ENCODE results near the gene DGKB.

The DGKB gene

DNA sequence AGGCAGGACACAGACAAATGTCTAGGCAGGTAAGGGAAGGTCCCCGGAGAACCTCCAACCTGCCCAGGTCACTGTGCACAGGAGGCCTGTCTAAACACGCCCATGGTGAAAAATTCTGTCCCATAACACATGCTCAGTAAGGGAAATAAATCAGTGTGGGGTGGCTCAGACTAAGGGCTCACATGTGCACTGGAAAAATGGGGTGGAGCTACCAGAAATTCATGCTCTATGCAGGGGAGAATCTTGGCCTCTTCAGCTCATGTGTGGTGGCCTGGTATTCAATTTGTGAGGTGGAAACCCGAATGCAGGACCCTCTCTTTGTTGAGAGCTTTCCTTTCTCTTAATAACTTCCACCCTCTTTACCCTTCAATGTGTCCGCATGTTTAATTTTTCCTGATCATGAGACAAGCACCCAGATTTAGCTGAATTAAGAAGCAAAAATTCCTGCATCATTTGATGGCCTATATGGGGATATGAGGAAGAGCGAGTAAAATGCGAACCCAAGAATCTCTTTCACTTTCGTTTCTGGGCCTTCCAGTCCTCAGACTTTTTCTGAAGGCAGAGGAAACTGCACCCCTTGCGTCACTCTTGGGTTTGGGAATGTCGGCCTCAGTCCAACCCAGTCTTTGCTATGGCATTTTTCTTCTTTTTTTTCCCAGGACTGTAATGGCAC lies 163.2 kb downstream of the DGKB start:
- Histone ChIP-seq H3K9ac (ENCODE audit: low read length) (no peak overlapping the region), H3K4me3 (ENCODE audit: low read length) (no peak overlapping the region), H3K27me3 (ENCODE audit: control insufficient read depth, insufficient read depth, low read length) (no peaks in the 10 kb centered on the region), H3K36me3 (ENCODE audit: control insufficient read depth, insufficient read depth, low read length) (no peaks in the 10 kb centered on the region), H3K27ac (ENCODE audit: low read depth, low read length) (no peak overlapping the region), H3K4me1 (ENCODE audit: control insufficient read depth, insufficient read depth, low read length) (no peaks in the 10 kb centered on the region)

DNA sequence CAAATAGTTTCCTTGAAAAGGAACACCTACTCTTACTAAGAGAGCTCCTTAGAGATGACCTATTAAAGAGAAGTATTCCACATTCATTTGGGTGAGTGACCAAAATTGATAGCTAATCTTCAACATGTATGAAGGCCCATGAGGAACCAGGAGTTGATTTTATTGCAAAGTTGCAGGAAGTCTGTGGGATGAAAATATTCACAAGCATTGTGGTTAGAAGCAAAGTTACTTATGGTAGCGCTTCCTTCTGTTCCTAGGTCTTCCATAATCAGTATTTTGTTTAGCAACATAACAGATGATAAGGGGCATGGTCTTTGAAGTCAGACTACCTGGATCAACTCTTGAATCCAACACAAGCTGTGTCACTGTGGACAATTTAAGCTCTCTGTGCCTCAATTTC lies 164.5 kb downstream of the DGKB start:
- Histone ChIP-seq H3K4me1 (ENCODE audit: control insufficient read depth, insufficient read depth, low read length) (no peaks in the 10 kb centered on the region), H3K36me3 (ENCODE audit: control insufficient read depth, insufficient read depth, low read length) (no peaks in the 10 kb centered on the region), H3K4me3 (ENCODE audit: low read length) (no peak overlapping the region), H3K27me3 (ENCODE audit: control insufficient read depth, insufficient read depth, low read length) (no peaks in the 10 kb centered on the region), H3K9ac (ENCODE audit: low read length) (no peak overlapping the region), H3K27ac (ENCODE audit: low read depth, low read length) (no peak overlapping the region)

DNA sequence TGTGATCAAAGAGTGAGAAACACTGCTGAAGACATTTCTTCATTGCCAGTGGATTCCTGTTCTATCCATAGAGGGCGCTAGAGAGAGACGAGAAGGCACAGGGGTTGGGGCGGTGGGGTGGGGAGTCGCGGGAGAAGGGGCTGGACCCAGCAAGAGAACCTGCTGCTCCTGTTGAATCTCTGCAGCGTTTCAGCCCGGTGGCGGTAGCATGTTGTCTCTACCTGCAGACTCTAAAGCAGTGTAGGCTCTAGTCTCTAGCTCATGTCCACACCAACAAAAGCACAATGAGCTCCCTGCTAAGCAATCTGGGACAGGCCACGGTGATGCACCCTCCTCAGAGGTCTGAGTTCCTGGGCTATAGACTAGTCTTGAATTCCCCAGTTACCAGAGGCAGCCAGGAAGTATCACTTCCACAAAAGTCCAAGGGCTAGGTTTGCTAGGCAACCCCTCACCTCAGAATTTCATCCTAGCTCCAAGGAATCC lies 167.7 kb downstream of the DGKB start:
- no peaks in the 10 kb centered on the region for H3K4me1 ChIP-seq (ENCODE audit: control insufficient read depth, insufficient read depth, low read length)
- H3K27me3 ChIP-seq (ENCODE audit: control insufficient read depth, insufficient read depth, low read length) = no peaks in the 10 kb centered on the region
- no peak overlapping the region for H3K4me3 ChIP-seq (ENCODE audit: low read length)
- no peak overlapping the region for H3K9ac ChIP-seq (ENCODE audit: low read length)
- H3K27ac ChIP-seq (ENCODE audit: low read depth, low read length) = no peak overlapping the region
- no peaks in the 10 kb centered on the region for H3K36me3 ChIP-seq (ENCODE audit: control insufficient read depth, insufficient read depth, low read length)

DNA sequence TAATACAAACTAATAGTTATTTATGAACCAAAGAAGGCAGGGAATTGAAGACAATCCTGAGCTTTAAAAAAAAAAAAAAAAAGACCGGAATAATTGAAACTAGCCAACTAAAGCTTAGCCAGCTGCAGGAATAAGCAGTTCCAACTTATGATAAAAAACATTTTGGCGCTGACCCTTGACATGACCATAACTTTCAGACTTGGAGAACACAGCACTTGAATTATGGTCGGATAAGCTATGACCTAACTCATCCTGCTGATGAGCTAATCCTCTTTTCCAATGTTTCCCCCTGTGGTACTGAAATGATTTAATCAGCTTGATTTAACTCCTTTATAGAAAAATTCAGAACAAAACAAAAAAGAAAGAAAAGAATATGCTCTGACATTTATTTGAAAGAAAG lies 181.8 kb downstream of the DGKB start:
- Histone ChIP-seq H3K36me3 (ENCODE audit: control insufficient read depth, insufficient read depth, low read length) (no peaks in the 10 kb centered on the region), H3K4me3 (ENCODE audit: low read length) (no peak overlapping the region), H3K9ac (ENCODE audit: low read length) (no peak overlapping the region), H3K27ac (ENCODE audit: low read depth, low read length) (no peak overlapping the region), H3K27me3 (ENCODE audit: control insufficient read depth, insufficient read depth, low read length) (no peaks in the 10 kb centered on the region), H3K4me1 (ENCODE audit: control insufficient read depth, insufficient read depth, low read length) (peaks cover 6% of the 10 kb centered on the region)

DNA sequence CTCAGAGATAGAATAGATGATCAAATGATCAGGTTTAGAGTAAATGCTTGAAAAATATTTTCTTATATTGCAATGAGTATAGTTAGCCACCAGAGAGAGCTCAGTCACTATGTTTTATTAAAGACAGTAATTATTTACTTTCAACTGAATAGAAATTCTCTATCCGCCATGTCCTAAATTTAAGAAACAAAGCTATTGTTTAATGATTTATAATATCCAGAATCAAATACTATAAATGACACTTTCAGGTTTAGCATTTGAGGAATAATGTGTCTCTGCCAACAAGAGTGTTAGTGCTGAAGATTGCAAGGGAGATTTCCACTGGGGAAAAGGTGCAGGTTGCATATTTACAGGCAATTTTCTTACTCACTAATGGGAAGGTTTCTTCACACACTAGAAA lies 184.7 kb downstream of the DGKB start:
- no peaks in the 10 kb centered on the region for H3K27me3 ChIP-seq (ENCODE audit: control insufficient read depth, insufficient read depth, low read length)
- no peak overlapping the region for H3K9ac ChIP-seq (ENCODE audit: low read length)
- H3K36me3 ChIP-seq (ENCODE audit: control insufficient read depth, insufficient read depth, low read length) = no peaks in the 10 kb centered on the region
- H3K4me1 ChIP-seq (ENCODE audit: control insufficient read depth, insufficient read depth, low read length) = peaks cover 6% of the 10 kb centered on the region
- no peak overlapping the region for H3K4me3 ChIP-seq (ENCODE audit: low read length)
- no peak overlapping the region for H3K27ac ChIP-seq (ENCODE audit: low read depth, low read length)

DNA sequence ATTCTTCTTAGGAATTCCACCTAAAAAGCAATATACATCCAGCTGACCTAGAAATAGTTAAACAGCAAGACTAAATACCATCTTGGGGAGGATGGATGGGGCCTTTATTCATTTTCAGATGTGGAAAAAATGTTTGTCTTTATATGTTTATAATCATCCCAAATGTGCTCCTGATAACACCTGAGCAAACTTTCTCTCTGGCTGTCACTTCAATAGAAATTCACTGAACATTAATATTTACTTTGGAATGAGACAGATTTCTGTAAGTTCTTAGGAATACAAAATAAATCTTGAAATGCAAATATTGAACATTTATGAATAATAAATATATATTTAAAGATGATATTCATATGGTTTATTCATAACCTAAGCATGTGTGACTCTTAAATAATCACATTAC lies 185.4 kb downstream of the DGKB start:
- Histone ChIP-seq H3K4me1 (ENCODE audit: control insufficient read depth, insufficient read depth, low read length) (peaks cover 6% of the 10 kb centered on the region), H3K9ac (ENCODE audit: low read length) (no peak overlapping the region), H3K27ac (ENCODE audit: low read depth, low read length) (no peak overlapping the region), H3K36me3 (ENCODE audit: control insufficient read depth, insufficient read depth, low read length) (no peaks in the 10 kb centered on the region), H3K27me3 (ENCODE audit: control insufficient read depth, insufficient read depth, low read length) (no peaks in the 10 kb centered on the region), H3K4me3 (ENCODE audit: low read length) (no peak overlapping the region)

DNA sequence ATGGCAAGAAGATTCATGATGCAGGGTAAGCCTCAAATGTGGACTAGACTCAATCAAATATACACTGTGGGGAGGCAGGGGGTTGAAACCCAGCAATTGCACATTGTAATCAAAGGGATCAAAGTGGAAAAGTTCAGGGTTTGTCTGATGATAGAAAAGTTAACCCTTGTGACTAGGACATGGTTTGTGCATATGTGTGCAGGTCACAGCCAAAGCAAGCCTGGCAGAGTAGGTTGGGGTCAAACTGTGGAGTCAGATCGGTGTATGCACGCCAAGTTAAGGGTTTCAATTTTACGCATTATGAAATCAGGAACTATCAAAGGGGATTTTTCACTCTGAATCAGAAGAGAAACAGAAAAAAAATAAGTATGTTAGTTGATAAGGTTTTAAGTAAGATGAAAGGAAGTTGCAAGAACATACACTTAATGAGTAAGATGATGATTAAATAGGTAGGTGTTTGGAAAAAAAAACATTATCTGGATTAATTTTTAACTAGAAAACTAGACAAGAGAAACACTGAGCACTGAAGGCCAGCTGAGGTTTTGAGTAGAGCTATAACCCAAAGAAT lies 188.3 kb downstream of the DGKB start:
- no peaks in the 10 kb centered on the region for H3K36me3 ChIP-seq (ENCODE audit: control insufficient read depth, insufficient read depth, low read length)
- no peak overlapping the region for H3K9ac ChIP-seq (ENCODE audit: low read length)
- H3K4me3 ChIP-seq (ENCODE audit: low read length) = no peak overlapping the region
- H3K27me3 ChIP-seq (ENCODE audit: control insufficient read depth, insufficient read depth, low read length) = no peaks in the 10 kb centered on the region
- no peak overlapping the region for H3K27ac ChIP-seq (ENCODE audit: low read depth, low read length)
- peaks cover 2% of the 10 kb centered on the region for H3K4me1 ChIP-seq (ENCODE audit: control insufficient read depth, insufficient read depth, low read length)

DNA sequence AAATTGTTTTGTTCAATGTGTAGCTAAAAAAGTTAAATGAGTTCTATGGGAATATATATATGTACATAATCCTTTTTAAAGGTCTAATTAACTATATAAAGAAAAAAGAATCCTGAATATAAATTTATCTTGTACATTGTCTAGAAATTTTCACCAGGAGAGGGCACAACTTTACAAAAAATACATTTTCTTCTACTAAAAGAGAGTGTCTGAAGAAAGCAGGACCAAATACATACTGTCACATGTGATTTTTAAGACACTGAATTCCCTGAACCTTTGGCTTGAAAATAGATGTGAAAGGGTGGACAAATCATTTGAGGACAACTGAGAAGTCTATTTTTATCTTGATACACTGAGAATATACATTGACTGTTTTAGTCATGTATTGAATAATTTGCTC lies 204.3 kb downstream of the DGKB start:
- H3K4me3 ChIP-seq (ENCODE audit: low read length) = no peak overlapping the region

DNA sequence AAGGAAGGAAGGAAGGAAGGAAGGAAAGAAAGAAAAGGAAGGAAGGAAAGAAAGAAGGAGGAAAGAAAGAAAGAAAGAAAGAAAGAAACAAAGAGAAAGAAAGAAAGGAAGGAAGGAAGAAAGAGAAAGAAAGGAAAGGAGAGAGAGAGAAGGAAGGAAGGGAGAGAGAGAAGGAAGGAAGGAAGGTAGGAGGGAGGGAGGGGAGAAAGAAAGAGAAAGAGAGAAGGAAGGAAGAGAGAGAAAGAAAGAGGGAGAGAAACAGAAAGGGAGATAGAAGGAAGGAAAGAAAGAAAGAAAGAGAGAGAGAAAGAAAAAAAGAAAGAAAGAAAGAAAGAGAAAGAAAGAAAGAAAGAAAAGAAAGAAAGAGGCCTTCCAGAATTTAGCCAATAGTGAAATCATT lies 204.9 kb downstream of the DGKB start:
- no peaks in the 10 kb centered on the region for H3K27me3 ChIP-seq (ENCODE audit: control insufficient read depth, insufficient read depth, low read length)
- H3K36me3 ChIP-seq (ENCODE audit: control insufficient read depth, insufficient read depth, low read length) = no peaks in the 10 kb centered on the region
- no peak overlapping the region for H3K27ac ChIP-seq (ENCODE audit: low read depth, low read length)
- no peak overlapping the region for H3K9ac ChIP-seq (ENCODE audit: low read length)
- H3K4me1 ChIP-seq (ENCODE audit: control insufficient read depth, insufficient read depth, low read length) = no peaks in the 10 kb centered on the region
- H3K4me3 ChIP-seq (ENCODE audit: low read length) = no peak overlapping the region

More for the DNA sequence above, 204.3 kb downstream of the DGKB start:
- Histone ChIP-seq H3K27me3 (ENCODE audit: control insufficient read depth, insufficient read depth, low read length) (no peaks in the 10 kb centered on the region), H3K4me1 (ENCODE audit: control insufficient read depth, insufficient read depth, low read length) (no peaks in the 10 kb centered on the region), H3K27ac (ENCODE audit: low read depth, low read length) (no peak overlapping the region), H3K9ac (ENCODE audit: low read length) (no peak overlapping the region), H3K36me3 (ENCODE audit: control insufficient read depth, insufficient read depth, low read length) (no peaks in the 10 kb centered on the region)

DNA sequence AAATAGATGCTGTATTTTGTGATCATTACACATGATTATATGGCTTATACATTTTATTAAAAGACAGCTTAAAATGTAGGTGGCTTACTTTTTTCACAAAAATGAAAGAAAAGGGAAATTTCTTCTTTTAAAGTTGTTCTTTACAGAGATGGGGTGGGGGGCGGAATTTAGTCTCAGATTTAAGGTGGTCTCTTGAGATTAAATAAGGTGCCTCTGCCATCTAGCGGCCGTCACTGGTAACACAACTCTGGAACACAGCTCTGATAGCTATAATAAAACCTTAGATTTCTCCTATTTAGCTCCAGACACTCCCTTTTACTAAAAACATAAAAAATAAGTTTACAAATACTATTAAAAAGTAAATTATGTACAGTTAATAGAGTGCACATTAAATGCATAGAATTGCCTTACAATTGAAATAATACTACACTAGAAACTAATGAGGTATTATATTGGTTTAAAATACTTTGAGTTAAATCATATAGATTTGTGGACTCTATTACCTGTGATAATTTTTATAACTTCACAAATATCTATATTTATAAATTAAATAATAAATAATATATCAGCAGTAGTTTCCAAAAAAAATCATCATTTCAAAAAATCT lies 210.9 kb downstream of the DGKB start:
- Histone ChIP-seq H3K4me1 (ENCODE audit: control insufficient read depth, insufficient read depth, low read length) (no peaks in the 10 kb centered on the region), H3K36me3 (ENCODE audit: control insufficient read depth, insufficient read depth, low read length) (no peaks in the 10 kb centered on the region), H3K4me3 (ENCODE audit: low read length) (no peak overlapping the region), H3K27ac (ENCODE audit: low read depth, low read length) (no peak overlapping the region), H3K27me3 (ENCODE audit: control insufficient read depth, insufficient read depth, low read length) (no peaks in the 10 kb centered on the region), H3K9ac (ENCODE audit: low read length) (no peak overlapping the region)

DNA sequence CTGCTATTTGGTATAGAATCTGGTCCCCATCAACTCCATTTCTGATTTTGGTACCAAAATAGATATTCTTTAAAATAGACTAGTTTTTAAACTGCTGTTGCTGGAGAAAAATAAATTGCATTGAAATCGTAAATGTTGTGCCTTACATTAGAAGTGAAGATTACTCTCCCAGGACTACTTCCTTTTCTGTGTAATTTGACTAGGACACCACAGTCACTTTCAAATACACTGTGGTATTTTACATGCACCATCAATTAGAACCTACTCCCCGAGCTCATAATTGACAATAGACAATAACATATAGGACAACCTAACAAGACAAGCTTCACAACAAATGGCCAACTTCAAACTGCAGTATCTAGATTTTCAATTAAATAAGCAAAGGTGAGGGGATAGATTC lies 211.5 kb downstream of the DGKB start:
- H3K36me3 ChIP-seq (ENCODE audit: control insufficient read depth, insufficient read depth, low read length) = no peaks in the 10 kb centered on the region
- no peak overlapping the region for H3K4me3 ChIP-seq (ENCODE audit: low read length)
- no peaks in the 10 kb centered on the region for H3K27me3 ChIP-seq (ENCODE audit: control insufficient read depth, insufficient read depth, low read length)
- no peak overlapping the region for H3K27ac ChIP-seq (ENCODE audit: low read depth, low read length)
- no peaks in the 10 kb centered on the region for H3K4me1 ChIP-seq (ENCODE audit: control insufficient read depth, insufficient read depth, low read length)
- H3K9ac ChIP-seq (ENCODE audit: low read length) = no peak overlapping the region

DNA sequence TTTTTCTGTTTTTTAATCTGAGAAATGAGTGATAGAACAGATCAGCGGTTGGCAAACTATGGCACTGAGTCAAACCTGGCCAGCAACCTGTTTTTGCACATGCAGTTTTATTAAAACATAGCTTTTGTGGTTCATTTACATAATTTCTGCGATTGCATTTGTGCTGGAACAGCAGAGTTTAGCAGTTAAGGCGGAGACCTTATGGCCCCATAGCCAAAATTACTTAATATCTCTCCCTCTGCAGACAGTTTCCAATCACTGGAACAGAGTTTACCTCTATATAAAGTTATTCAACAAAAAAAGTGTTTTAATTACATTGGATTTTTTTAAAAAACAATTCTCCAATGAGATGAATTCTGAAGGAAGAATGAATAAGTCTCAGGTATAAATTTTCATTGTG lies 212.1 kb downstream of the DGKB start:
- no peaks in the 10 kb centered on the region for H3K27me3 ChIP-seq (ENCODE audit: control insufficient read depth, insufficient read depth, low read length)
- no peaks in the 10 kb centered on the region for H3K4me1 ChIP-seq (ENCODE audit: control insufficient read depth, insufficient read depth, low read length)
- no peaks in the 10 kb centered on the region for H3K36me3 ChIP-seq (ENCODE audit: control insufficient read depth, insufficient read depth, low read length)
- no peak overlapping the region for H3K9ac ChIP-seq (ENCODE audit: low read length)
- no peak overlapping the region for H3K27ac ChIP-seq (ENCODE audit: low read depth, low read length)
- no peak overlapping the region for H3K4me3 ChIP-seq (ENCODE audit: low read length)

DNA sequence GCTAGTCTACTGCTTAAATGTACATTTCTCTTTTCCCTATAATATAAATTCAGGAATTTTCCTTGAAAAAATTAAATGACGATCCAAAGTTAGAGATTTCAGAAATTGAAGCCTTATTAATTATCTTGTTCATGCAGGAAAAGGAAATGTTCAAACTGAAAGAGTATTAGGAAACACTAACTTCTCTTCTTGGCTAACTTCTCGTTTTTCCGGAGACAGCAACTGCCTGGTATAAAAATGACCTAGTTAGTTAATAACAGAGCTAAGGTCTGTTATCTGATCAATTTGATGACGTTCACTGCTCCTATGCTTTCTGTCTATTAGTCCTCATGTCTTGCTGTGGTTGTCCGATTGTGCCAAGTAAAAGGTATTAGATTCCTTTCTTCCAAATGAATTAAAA lies 212.5 kb downstream of the DGKB start:
- Histone ChIP-seq H3K27ac (ENCODE audit: low read depth, low read length) (no peak overlapping the region), H3K36me3 (ENCODE audit: control insufficient read depth, insufficient read depth, low read length) (no peaks in the 10 kb centered on the region), H3K4me3 (ENCODE audit: low read length) (no peak overlapping the region), H3K9ac (ENCODE audit: low read length) (no peak overlapping the region), H3K27me3 (ENCODE audit: control insufficient read depth, insufficient read depth, low read length) (no peaks in the 10 kb centered on the region), H3K4me1 (ENCODE audit: control insufficient read depth, insufficient read depth, low read length) (no peaks in the 10 kb centered on the region)

Data from rectal smooth muscle tissue (tissue), 1 donor.